GM19468 (cell line): ENCODE data around the gene LRRIQ3.
A peak's percentile ranks its signal among the peaks of the same experiment; 100 is the strongest.
"Not testable (repeated sequence)": the region's sequence is repeated elsewhere in the genome, so short reads cannot be mapped to it uniquely, and the experiment has no call there.

ENCODE experiments used
- ATAC-seq: cut with Tn5 transposase; IDR thresholded peaks from one replicate; pipeline ENCODE4 v1.9.1; 2021; ENCODE audit warnings: mild to moderate bottlenecking, moderate library complexity, moderate number of reproducible peaks; ENCODE audit not compliant: unreplicated experiment; ENCODE audit errors: extremely low read depth

LRRIQ3 gene

DNA sequence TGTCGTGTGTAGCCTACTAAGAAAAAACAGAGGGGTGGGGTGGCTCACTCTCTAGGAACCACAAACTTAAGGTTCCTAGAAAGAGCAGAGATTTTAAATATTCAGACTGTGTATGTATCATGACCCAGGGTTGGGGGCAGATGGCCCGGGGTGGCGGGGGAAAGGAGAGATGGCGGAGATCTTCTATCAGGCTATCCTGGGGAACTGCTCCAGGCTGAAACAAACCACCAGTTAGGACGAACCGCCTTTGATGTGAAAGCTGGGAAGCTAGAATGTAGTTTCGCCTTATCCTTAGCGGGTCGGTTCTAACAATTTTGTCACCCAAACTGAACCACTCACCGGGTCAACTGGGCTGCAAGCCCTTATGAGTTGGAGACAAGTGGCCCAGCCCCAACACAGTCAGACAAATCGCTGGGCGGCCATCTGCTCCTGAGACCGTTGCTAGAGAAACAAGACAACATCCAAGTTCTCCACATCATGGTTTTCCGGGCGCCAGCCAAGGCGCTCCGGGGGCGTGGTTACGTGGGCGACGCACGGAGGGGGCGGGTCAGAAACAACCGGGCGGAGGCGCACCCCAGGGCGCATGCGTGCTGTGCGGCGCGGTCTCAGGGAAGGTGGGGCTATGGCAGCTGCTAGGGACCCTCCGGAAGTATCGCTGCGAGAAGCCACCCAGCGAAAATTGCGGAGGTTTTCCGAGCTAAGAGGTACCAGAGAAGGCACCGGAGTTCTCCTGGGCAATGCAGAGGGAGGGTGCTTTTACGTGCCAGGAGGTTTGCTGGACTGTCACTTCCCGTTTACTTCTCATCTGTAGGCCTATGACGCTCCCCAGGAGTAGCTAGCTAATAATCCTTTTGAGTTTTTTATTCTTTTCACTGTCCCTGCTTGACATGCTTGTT lies at the start of gene LRRIQ3, which contains the start of gene FPGT:
LRRIQ3 (minus strand) TSS at position 520 of the 896 bp plus-strand sequence. CDS start 14,492 bp downstream, outside the sequence.
FPGT (plus strand) TSS at position 586 of the 896 bp plus-strand sequence; CDS start at position 623, 37 bp downstream.
- peak; percentile 97 for ATAC-seq

DNA sequence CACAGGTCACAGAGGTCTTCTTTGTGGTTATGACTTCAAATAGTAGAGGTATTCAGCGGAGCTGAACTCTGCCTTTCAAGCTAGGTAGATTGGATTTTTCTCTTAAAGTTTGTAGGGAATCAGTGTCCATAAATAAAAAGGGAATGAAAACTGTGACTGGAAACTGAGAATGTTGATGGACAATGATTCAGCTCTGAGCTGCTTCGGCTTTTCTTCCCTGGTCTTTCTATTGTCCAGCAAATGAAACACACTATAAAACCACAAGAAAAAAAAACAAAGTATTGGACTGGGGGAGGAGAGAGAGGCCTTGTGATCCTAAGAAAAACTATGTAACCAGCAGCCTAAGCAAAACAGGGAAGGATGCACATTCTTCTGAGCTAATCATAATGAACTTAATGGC lies 48.3 kb upstream of the LRRIQ3 start:
- ATAC-seq, result no peak

DNA sequence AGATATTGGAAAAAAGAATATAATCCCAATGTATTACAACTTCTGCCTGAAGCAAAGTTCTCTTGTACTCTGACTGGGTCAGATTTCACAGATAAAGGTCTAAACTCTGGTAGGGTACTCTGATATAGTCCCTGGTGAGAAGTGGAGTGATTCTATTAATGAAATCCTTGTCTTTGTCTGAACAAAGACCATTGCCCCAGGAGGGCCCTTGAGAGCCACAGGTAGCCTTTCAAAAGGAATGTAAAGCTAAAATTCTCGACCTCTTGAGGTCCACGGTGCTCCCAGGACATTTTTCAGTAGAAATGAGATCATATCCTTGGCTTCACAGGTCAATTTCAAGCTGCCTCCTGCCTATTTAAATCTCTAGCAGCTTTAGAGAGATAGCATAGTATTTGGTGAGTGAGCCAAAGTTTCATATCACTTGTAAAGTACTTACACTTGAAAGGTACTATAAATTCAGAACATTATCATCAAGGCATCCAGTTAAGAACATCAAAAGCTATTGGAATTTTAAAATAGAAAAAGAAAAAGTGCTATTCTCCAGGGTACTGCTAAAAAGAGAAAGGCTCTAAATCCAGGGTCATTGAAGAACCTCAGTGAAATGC lies 47.3 kb upstream of the LRRIQ3 start:
- no peak for ATAC-seq

DNA sequence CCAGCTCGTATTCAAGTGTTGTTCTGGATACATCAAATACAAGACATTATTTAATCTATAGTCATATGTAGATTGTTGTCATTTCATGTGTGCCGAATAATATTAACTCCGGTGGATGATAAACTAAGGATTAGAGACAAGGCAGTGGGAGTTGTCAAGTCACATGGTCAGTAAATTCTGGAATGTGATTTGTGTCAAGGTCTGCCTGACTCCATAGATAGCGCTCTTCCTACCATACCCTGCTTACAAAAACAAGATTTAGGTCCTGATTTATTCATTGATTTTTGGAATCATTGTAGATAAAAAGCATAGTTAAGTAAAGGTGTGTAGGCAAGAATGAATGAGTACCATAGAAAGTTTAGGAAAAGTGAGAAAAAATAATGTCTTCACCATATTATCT lies 39.8 kb upstream of the LRRIQ3 start:
- ATAC-seq, result no peak

GRCh38 chr1:74237035-74237434 lies 39.1 kb upstream of the LRRIQ3 start:
- ATAC-seq, result no peak

DNA sequence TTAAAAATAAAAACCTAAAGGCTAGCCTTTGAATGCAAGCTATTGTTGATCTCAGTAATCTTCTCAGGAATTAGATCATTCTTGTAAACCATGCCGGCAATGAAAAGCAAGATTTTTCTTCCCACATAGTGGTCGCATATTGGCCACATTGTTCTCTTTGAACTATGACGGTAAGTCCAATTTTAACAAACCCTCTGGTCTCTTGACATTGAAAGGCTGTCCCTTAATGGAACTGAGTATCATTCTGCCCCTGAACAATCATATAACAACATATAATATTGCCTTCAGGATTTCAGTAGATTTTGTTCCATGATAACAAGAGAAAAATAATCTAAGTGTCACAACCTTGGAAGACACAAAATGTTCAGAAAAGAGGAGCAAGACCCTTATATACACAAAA lies 38.5 kb upstream of the LRRIQ3 start:
- no peak for ATAC-seq

DNA sequence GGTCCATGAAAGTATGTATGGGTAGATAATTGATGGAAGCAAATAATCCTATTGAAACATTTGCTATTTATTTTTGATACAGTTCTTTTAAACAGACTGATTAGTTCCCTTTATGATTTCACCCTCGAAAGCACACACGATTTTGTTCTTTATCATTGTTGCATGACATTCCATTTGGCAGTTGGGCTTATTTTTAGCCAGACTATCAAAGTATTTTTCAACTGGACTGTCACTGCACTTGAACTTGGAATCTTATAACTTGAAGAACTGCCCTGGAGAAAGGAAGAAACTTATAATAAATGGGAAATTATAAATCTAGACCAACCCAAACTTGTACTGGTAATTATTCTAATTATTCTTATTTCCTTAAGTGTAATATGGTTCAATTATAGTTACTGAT lies 37.2 kb upstream of the LRRIQ3 start, which contains the start of gene TNNI3K:
TNNI3K (plus strand) TSS at position 235 of the 400 bp plus-strand sequence; CDS start at position 300, 65 bp downstream.
- ATAC-seq, result no peak

- ATAC-seq, result no peak
Measured at GRCh38 chr1:74223453-74223852, 25.5 kb upstream of the LRRIQ3 start.

DNA sequence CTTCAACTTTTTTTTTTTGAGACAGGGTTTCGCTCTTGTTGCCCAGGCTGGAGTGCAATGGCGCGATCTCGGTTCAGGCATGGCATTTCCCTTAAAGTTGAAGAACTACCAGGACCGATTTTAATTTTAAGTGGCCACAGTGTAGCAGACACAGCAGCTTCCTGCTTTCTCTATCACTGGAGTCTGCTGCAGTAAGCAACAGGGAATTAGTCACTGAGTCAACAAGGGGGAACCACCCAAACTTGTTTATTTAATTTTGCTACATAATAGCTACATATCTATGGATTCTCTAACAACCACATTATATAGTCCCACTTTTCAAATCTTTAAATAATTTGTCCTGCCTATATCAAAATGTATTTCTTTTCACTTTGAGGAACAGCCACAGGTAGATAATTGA lies 24.7 kb upstream of the LRRIQ3 start:
- no peak for ATAC-seq

- no peak for ATAC-seq
Measured at GRCh38 chr1:74215229-74215628, 17.3 kb upstream of the LRRIQ3 start.

GRCh38 chr1:74205266-74205665 lies 7.3 kb upstream of the LRRIQ3 start:
- no peak for ATAC-seq

- no peak for ATAC-seq
Measured at GRCh38 chr1:74199504-74199903, 1.5 kb upstream of the LRRIQ3 start.

DNA sequence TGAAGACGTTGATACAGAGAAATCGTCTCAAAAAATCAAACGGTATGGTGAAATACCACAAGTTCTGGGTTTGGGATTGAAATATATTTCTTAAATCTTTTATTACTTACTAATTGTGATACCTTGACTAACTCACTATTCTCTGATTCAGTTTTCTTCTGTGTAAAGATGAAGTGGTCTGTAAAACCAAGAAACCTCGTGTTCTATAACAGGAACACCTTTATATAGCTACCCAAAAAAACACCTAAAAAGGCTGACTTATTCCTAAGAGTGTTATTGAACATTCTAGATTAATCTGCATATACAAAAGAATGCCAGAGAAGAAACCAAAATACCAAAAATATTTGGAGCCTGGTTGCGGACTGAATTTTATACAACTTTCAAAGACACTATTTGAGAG lies 721 bp downstream of the LRRIQ3 start:
- no peak for ATAC-seq

- ATAC-seq, result no peak
Measured at GRCh38 chr1:74195339-74195738, 2.6 kb downstream of the LRRIQ3 start.

- ATAC-seq, result no peak
Measured at GRCh38 chr1:74193908-74194307, 4.1 kb downstream of the LRRIQ3 start.

- ATAC-seq, result no peak
Measured at GRCh38 chr1:74180490-74180889, 17.5 kb downstream of the LRRIQ3 start.

GRCh38 chr1:74174423-74174822 lies 23.6 kb downstream of the LRRIQ3 start:
- ATAC-seq, result not testable (repeated sequence)

DNA sequence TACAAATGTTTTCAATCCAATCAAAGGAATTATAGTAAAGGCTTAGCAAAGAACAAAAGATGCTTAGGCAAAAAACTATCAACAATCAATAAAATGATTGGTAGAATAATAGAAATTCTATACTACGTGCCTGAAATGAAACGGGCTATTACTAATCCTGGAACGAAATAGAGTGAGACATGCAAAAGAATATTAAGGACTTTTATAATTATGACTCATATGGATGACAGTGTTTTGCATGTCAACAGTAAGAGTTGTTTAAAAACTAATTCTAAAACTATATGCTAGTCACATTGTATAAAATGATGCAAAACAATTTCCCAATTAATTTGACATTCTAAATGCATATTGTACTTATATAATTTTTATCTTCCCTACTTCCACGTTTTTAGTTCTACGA lies 35.6 kb downstream of the LRRIQ3 start:
- no peak for ATAC-seq

- ATAC-seq, result no peak
Measured at GRCh38 chr1:74161497-74161896, 36.5 kb downstream of the LRRIQ3 start.

GRCh38 chr1:74160046-74160445 lies 37.9 kb downstream of the LRRIQ3 start:
- no peak for ATAC-seq

DNA sequence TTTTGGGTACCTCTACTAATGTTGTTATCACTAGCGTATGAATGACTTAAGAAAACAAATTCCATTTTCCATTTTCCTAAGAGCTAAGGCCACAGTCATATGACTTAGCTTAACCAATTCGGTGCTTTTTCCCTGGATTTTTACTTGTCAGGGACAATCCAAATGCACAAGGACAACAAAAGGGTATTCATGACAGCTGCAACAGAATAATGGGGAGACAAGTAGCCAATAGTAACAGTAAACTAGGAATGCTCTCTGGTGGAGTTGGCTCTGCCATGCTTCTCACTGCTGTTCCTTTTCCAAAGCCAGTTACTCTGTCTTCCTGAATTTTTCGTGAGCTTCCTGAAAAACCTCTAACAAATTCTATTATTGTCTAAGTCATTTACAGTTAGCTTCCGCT lies 52.9 kb downstream of the LRRIQ3 start:
- no peak for ATAC-seq
